ENCODE data around the gene SNORC.
"Not testable (repeated sequence)": the region's sequence is repeated elsewhere in the genome, so short reads cannot be mapped to it uniquely, and the experiment has no call there.

SNORC gene

DNA sequence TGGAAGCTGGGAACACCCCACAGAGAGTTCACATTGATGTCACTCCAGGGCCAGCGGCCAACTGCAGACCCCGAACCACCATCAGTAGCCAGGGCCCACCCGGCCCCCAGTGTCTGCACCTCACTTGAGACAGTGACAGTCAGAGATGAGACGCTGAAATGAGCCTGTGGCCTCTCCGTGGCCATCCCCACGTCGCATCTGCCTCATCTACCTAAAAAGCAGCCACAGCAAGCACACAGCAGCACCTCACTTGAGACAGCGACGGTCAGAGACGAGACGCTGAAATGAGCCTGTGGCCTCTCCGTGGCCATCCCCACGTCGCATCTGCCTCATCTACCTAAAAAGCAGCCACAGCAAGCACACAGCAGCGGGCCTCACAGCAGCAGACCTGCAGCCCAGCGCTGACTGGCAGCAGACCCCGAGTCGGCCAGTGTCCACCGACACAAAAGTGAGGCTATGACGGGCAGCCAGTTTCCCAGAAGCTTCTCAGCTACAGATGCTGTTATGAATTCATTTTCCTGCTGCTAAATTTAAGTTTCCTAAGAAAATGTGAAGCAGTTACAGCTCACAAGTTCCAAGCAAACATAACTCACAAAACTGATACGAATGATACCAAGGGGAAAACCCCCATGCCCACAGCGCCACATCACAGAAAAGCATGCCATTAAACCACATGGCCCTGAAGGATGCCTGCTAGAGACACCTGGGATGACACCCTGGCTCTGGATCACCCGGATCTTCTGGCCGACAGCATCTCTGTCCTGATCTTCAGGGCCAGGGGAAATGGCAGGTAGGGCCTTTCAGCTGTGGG lies 27.7 kb downstream of the SNORC start:
- DNase-seq, result no peak

DNA sequence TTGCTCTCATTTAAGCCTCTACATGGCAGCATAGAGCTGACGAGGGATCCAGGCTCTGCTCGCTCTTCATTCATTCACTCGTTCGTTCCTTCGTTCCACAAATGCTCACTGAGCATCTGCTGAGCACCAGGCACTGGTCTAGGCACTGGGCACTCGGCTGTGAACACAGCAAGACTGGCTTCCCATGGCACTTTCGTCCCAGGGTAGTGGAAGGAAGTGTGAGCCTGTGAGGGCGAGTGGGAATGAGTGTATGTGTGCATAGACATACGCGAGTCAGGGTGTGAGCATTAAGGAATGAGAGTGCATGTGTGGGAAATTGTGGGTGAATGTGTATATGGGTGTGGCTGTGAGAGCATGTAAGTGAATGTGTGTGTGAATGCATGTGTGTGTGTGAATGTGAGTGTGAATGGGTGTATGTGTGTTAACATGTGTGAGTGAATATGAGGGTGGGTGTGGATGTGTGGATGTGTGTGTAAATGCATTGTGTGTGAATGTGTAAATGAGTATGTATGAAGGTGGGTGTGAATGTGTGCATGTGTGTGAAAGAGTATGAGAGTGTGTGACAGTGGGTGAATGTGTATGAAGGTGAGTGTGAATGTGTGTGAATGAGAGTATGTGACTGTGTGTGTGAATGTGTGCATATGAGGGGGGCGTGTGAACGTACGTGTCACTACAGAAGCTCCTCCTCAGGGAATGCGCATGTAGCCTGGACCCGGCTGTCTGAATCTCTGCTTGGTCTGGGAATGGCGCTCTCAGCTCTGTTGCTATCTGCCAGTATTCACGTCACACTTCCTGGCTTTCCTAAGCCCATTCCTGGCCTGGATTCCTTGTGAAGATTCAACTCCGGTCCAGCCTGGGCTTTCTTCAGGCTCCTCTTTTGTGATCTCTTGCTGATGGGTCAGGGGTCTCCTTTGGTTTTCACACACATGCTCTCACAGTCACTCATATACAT lies 28.8 kb downstream of the SNORC start:
- no peak for DNase-seq

GRCh38 chr2:232900811-232901735 lies 31.0 kb downstream of the SNORC start:
- DNase-seq, result no peak

DNA sequence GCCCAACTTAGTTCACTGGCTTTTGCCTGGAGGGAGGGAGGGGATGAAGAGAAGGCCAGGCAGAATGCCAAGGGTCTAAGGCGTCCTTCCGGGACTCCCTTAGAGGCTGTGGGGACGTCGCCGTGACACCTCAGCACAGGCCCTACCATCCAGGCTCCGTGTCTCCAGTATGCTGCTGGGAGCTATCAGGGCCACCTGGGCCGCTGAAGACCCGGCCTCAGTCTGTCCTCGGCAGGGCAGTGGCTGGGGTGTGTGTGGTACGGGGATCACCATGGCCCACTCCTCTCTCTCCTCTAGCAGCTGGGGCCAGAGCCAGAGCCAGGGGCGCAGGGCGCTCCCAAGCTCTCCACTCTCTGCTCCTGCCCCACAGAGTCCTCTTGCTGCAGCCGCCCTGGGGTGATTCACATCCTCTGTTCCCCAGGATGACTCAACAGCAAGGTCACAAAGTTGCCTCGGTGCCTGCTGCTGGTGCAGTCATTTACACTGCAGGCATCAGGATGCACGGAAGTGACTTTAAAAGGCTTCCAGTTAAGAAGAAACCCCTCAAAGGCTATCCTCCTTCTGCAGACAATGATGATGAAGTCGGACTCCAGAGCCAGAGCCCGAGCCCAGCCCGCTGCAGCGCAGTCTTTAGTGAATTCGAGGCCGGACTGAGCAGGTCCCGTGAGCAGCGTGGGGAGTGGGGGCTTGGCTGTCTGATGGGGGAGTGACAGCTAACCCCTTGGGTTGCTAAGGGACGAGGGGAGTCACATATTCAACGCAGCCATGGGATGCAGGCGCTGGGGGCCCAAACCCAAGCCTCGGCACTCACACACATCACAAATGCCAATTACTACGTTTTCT lies 31.9 kb downstream of the SNORC start:
- peak; percentile 33 for DNase-seq

GRCh38 chr2:232903989-232904388 lies 33.9 kb downstream of the SNORC start:
- no peak for DNase-seq

DNA sequence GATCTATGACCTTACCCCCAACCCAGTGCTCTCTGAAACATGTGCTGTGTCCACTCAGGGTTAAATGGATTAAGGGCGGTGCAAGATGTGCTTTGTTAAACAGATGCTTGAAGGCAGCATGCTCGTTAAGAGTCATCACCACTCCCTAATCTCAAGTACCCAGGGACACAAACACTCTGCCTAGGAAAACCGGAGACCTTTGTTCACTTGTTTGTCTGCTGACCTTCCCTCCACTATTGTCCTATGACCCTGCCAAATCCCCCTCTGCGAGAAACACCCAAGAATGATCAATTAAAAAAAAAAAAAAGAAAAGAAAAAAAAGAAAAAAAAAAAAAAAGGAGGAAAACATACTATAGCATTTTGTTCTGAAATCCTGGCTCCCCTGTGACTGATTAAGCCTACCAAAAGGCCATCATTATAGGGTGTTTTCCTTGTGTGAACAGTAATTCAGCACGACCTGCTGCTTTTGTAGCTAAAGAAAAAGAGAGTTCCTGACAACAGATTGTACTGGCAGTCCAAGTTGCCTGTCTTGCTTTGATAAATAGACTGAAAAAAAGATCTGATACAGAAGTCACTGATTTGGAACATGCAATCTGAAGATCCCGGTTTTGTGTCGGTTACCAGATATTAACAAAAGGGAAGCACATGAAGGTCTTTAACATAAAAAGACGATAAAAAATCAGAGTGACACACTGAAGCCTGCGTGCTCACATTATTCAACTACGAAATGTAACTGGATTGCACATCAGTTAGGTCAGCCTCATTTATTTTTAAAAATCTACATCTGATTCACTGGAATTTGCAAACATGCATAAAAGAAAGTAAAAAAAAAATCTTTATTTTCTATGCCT lies 37.0 kb downstream of the SNORC start:
- DNase-seq, result not testable (repeated sequence)

DNA sequence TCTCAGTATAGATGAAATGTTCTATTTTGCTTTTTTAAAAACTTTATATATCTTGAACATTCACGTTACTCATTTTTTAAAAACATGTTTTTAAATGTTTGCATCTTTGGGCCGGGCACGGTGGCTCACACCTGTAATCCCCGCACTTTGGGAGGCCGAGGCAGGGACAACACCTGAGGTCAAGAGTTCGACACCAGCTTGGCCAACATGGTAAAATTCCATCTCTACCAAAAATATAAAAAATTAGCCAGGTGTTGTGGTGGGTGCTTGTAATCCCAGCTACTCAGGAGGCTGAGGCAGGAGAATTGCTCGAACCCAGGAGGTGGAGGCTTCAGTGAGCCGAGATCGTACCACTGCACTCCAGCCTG lies 37.6 kb downstream of the SNORC start:
- DNase-seq, result not testable (repeated sequence)

DNA sequence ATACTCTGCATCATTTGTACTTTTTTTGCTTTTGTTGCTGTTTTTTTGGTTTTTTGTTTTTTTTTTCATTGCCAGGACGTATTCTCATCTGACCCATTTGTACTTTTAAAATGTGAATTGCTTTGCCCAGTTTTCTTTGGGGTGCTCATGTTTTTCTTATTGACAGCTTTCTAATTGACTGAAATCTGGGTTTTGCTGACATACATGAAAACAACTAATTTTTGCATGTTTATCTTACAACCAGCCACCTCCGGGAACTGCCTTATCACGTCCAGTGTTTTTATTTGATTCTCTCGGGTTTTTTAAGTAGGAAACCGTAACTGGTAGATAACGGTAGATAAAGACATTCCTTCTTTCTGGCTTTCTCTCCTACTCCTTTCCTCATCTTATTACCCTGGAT lies 38.6 kb downstream of the SNORC start:
- DNase-seq, result no peak

DNA sequence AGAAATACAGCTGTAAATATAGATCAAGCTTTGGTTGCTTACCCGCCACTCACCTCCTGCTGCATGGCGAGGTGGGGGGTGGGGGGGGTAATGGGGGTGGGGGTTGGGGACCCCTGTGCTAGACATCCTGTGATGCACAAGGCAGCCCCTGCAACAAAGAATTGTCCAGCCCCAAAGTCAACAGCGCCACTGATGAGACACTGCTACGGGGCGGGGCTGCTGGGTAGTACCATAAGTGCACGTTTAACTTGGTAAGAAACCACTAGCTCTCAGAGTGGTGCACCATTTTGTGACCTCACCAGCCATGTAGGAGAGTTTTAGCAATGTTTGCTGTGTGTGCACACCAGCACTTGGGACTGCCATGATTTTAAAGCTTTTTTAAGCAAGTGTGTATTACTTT lies 40.3 kb downstream of the SNORC start:
- DNase-seq, result no peak

- no peak for DNase-seq
These were observed 41.7 kb downstream of the SNORC start for GRCh38 chr2:232911712-232912277.

DNA sequence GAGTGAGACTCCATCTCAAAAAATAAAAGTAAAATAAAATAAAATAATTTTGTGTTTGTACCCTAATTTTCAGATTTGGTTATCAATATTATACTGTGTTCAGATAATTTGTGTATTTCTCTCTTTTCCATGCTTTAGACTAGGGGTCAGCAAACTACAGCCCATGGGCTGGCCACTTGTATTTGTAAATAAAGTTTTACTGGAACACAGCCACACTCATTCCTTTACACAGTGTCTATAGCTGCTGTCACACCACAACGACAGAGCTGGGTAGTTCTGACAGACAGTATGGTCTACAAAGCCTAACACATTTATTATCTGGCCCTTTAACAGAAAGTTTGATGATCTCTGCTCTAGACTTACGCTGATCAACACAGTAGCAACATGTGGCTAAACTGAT lies 43.8 kb downstream of the SNORC start:
- DNase-seq, result no peak

- no peak for DNase-seq
These were observed 49.1 kb downstream of the SNORC start for GRCh38 chr2:232919141-232919540.

DNA sequence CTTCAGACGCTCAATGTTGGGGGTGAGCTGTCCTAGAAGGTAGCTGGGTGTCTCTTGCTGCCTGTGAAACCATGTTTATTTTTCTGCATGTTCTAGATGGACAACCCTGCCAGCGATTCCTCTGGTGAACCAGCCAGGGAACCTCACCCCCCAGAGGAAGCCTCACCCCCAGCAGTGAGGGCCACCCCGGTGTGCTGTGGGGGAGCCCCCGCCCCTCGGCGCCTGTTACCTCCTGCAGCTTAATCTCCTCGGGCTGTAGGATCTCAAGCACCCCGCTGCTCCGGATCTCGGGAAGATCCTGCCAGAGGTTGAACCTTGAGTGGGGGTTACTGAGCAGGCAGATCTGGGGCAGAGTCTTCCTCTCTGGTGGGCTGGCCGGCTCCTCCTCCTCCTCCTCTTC lies 50.0 kb downstream of the SNORC start:
- no peak for DNase-seq

DNA sequence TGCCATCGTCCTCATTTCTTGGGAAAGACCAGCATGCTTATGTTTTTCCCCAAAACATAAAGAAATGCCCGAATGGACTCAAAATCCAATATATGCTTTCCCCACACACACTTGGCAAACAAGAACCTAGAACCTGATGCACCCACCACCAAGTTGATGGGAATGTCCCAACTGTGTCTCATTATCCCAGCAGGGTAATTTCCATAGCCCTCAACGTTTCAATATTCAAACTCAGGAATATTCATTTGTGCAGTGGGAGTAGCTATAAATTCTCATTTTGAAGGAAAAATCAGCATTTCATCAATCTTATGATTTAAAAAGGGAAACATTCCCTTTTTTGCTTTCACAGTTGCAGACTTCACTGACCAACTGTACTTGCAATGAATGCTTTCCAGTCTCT lies 50.7 kb downstream of the SNORC start:
- no peak for DNase-seq

GRCh38 chr2:232924433-232924832 lies 54.4 kb downstream of the SNORC start:
- DNase-seq, result no peak

DNA sequence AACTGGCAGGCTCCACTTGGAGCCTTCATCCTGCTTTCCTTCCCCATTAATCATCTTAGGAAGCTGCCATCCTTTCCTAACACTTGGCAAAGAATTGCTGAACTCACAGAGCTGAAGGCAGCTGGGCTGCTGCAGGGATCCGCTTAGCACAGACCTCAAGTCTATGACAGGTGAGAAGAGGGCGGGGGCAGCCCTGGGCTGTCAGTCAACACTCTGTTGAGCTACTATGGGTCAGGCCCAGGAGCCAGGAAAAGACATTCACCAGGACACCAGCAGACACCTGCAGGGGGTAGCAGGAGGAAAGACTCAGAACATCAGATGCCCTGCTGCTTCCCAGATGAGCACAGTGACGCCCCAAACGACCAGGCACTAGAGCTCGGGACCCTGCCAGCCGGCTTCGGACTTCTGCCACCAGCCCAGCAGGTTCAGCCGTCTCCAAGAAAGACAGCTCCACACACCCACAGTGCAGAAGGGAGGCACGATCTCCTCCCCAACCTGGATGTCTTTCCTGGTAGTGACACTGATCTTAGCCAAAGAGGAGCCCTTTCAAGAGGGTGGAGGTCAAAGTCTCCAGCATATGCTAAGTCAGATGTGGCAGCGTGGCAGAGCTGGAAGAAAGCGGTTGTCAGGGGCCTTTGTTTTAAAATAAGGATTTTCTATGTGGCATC lies 55.2 kb downstream of the SNORC start:
- DNase-seq, result no peak

- DNase-seq, result no peak
These were observed 55.7 kb downstream of the SNORC start for GRCh38 chr2:232925821-232926156.

- DNase-seq, result no peak
These were observed 56.4 kb downstream of the SNORC start for GRCh38 chr2:232926431-232926939.

- no peak for DNase-seq
These were observed 57.1 kb downstream of the SNORC start for GRCh38 chr2:232927032-232927792.
